ENCODE results near the gene GMDS.

Gene GMDS

GRCh38 chr6:1923449-1923848, 322.0 kb downstream of the GMDS start:
- no peak for DNase-seq

DNA sequence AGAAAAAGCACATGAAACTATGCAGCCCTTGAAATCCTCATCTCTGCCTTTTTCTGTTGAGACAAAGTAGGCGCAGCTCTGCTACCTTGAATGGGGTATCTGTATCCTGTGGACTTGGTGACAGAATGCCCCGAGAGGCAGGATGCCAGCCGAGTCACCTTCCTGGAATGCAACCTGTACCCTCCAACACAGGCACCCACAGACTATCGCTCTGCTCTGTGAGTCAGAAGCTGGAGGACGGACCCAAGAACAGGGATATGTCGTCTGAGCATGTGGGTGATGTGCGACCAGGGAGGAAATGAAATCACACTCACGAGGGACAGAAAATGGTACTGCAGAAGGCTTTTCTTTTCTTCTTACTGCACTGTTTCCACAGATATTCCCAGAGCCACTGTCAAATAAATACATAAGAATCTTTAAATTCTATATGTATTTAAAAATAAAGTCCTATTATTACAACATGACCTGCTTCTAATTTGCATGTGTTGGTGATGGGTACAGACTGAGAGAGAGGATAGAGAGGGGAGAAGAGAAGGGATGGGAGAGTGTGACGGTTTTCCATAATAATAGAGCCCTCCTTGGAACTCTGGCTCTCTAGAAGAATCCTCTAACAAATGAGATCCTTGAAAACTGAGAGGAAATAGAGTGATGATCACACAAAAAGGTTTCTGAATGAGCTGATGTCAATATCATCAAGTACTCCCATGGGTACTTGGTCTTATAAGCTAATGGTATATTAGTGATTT, 327.6 kb downstream of the GMDS start:
- no peak for DNase-seq

GRCh38 chr6:1916334-1917070, 328.9 kb downstream of the GMDS start:
- DNase-seq = peak; percentile 4

DNA sequence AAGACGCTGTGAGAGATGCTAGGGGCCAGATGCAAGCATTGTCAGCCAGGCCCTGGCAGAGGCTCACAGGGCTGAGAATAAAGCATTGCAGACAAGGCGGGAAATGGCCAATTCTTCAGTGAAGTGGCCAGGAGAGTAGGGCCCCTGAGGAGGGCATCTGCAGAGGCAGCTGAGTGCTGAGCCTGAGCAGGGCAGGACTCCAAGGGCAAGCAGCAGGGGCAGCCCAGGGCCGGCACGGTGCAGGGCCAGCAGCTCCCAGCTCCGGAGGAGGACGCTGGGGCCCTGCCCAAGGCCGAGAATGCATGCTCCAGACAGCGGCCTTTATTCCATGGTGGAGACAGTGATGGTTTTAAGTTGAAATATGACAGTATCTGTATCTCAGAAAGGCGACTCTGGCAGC, 330.2 kb downstream of the GMDS start:
- DNase-seq = no peak

- no peak for DNase-seq
Observed at GRCh38 chr6:1913577-1913976, 331.8 kb downstream of the GMDS start.

DNA sequence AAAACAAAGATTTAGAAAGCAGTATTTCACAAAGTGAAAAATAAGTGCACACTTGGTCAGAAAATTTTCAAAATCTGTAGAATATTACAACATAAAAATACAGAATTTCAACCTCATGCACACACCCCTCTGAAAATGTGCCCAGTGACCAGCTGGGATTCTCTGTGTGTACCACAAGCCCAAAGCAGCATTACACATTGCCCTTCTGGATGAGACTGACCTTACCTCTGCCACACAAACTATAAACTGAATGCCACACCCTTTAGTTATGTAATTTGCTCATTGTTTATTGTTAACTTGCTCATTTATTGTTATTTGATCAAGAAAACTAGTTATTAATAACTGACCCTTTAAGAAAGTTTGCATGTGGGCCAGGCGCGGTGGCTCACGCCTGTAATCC, 332.7 kb downstream of the GMDS start:
- DNase-seq = no peak

GRCh38 chr6:1911474-1911873, 333.9 kb downstream of the GMDS start:
- DNase-seq = no peak

DNA sequence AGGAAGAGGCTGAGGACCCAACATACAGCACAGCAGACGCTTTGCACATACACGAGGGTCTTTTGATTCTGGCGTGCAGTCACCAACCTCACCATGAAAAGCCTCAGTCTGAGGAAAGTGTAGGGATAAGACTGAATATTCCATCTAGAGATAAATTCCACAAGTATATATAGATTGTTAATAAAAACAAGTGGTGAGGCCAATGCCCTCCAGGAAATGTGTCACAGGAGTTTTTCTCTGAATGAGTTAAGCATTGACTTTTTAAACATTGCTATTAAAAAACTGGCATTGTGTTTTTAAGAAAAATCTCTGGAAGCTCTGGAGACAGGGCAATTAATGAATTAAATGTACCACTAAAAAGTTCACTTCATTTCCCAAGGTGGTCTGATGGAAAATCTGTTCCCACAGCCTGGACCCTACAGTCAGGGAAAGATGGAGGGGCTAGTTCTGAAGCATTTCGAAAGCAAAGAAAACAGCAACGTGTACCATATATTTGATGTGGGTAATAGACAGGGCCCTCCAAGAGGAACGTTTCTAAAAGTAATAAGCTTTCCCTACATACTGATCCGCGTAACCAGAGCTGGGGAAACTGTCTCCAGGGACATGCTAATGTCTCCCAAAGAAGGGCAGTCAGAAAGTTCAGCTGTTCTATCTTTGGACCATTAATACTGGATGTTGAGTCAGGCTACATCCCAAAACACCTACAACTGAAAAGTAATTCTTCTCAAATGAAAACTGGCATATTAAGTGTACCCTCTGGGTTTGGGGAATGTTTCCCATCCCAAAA, 334.6 kb downstream of the GMDS start:
- DNase-seq = no peak

- DNase-seq = no peak
Observed at GRCh38 chr6:1908784-1909183, 336.6 kb downstream of the GMDS start.

- DNase-seq = no peak
Observed at GRCh38 chr6:1906609-1907008, 338.8 kb downstream of the GMDS start.

DNA sequence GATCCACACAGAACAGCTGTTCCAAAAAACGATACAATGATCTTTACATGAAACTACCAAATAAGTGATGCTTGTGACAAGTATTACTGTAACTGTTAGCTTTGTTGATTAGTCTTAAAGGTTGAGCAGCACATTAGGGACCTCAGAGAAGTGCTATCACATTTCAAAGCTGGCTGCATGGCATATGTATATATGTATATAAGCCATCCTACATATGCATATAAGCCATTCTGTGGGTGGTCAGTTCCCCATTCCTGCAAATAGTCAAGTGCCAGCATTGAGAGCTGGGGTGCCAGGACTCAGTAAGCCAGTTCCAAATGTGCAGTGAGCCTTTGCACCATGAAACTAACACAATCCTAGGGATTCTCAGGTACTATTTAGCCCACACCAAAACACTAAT, 339.4 kb downstream of the GMDS start:
- no peak for DNase-seq

GRCh38 chr6:1904898-1905297, 340.5 kb downstream of the GMDS start:
- no peak for DNase-seq

- DNase-seq = no peak
Observed at GRCh38 chr6:1904466-1904799, 341.0 kb downstream of the GMDS start.

DNA sequence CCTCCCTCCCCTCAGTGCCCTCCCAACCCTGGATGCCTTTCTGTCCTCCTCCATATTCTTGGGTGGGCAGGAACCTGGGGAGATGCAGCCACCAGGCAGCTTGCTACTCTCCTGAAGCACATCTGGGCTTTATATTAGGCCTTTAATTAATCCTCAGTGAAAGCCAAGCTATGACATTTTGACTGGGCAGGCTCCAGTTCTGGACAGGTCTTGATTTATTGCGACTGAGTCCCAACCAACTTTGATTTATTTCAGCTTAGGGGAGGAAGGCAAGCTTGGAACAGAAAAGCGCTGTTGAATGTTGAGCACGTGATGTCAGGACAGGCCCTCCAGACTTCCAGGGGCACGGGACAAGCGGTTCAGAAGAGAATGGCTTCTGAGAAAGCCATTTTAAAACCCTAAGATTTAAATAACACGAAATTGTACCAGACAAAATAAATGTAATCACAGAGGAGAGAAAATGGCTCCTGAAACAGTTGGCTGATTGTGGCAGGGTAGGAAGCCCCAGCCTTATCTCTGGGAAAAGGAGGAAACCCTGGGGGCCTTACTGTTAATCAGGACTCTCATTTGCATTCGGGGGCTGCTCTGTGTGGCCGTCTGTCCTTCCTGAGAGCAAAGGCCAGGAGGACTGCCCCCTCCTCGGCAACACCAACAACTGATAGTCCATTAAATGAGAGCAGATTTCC, 341.5 kb downstream of the GMDS start:
- DNase-seq = no peak

GRCh38 chr6:1901556-1901955, 343.8 kb downstream of the GMDS start:
- DNase-seq = no peak

DNA sequence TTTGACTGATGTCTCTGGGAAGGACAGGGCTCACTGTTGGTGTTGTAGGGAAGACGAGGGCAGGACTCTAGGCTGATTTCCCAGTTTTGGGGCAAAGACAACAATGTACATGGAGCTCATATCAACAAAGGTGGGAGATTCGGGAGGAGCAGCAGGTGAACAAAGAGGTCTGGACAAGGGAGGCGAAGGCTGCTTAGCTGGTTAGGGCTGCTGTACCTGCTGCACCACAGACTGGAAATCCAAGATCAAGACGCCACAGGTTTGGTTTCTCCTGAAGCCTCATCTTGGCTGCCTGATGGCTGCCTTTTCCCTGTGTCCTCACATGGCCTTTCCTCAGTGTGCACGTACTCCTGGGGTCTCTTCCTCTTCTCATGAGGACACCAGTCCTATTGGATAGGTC, 348.5 kb downstream of the GMDS start:
- no peak for DNase-seq

DNA sequence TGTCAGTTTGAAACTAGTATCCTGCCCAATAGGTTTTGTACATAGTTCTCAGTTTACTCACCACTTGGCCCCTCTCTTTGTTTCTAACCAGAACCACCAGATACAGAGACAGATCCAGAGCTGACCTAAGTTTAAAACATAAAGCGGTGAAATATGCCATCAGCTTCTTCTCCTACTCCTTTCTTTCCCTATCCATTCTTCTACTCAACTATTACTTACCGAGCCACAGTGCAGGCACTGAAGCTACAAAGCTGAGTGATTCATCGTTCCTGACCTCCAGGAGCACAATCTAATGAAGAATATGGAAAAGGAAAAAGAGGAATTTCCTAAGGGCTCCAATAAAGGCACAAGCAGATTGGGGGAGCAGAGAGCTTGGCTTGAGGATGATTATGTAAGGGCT, 349.7 kb downstream of the GMDS start:
- DNase-seq = no peak

GRCh38 chr6:1894954-1895353, 350.5 kb downstream of the GMDS start:
- no peak for DNase-seq

GRCh38 chr6:1893470-1894130, 351.8 kb downstream of the GMDS start:
- peak; percentile 61 for DNase-seq

DNA sequence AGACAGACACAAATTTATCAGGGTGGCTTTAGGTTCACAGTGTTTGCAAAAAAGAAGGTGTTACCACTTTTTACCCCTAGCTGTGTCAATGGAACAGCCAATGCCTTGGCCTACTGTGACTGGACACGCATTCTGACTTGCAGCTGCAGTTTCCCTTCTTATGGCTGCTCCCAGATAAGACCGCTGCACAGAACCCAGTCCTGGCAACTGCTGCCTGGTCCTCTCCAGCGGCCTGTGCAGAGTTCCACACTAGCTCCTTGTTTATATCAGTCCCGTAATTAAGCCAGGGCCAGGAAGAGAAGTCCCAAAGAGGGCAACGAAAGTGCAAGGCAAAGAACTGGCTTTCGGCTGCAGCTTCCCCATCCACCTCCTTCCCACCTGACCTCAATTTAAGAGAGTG, 352.7 kb downstream of the GMDS start:
- DNase-seq = no peak

DNA sequence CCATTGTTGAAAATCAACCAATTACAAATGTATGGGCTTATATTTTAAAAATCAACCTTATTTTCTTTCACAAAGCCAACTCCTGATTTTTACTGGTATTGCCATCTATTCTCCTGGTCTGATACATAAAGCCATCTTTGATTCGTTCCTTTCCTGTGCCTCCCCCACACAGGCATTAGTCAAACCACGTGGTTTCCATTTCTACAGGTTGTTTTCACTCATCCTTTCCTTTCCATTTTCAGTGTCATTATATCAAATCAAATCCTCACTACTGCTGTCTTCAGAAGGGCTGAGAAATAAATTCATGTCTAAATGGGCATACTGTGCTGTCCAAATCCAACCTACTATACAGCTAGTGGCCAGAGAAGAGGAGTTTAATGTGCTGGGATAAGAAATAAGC, 354.4 kb downstream of the GMDS start:
- DNase-seq = no peak

DNA sequence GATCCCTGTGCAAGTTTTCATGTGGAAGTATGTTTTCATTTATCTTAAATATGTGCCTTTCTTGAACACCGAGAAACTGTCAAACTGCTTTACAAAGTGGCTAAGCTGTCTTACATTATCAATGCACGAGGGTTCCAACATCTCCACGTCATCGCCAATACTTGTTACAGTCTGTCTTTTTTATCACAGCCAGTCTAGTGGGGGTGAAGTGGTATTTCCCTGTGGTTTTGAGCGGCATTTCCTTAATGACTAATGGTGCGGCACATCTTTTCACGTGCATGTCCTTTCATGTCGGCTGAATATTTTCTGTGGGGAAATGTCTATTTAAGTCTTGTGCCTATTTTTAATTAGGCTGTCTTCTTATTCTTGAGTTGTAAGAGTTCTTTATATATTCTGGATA, 355.3 kb downstream of the GMDS start:
- no peak for DNase-seq

DNA sequence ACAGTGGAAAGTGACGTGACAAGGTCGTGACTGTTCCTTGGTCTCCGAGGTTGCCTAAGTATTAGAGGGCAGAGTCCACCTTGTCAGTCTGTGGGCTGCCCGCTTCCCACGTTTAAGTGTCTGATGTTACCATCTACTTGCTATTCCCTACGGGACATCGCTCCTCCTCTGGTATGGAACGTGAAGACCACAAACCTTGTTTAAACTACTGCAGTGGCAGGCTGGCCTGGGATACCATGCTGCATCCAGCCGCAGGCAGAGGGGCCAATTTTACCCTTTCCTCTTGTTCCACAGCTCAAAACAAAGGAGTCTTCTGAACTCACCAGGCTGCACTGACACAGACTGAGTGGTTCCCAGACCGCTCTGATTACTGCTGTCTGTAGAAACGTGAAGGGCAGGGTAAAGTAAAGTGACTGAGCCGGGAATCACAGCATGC, 359.8 kb downstream of the GMDS start:
- no peak for DNase-seq
